Psoas muscle (tissue), 8 donors: ENCODE data around the gene SLC2A8. TPM values are rescaled to one million over a fixed set of nuclear protein-coding genes. Genes with fewer than 3 reads are reported as not detected.

Experiments
- ATAC-seq, 4 donors: fragments of 200-7000 bp; cut with Tn5 transposase; one replicate each; pipeline ENCODE4 v1.9.1; 2020; ENCODE audit warnings: moderate library complexity in 3 of 4, mild to moderate bottlenecking in 2 of 4
- DNase-seq, 2 donors: peaks; one replicate each; pipeline ENCODE4 v3.0.0-alpha.2; 2020
- H3K27ac ChIP-seq: fragments of 200-600 bp; one replicate; pipeline ENCODE4 v1.8.0; 2022
- H3K27me3 ChIP-seq, 3 donors: fragments of 200-600 bp in 1 of 3; one replicate each; pipeline versions ENCODE4 v1.6.1 to v1.8.0; 2013 to 2022; ENCODE audit warnings: low read length in 2 of 3, mild to moderate bottlenecking in 2 of 3, moderate library complexity in 1 of 3; ENCODE audit not compliant: insufficient read depth in 3 of 3
- H3K36me3 ChIP-seq, 2 donors: fragments of 200-600 bp in 1 of 2; one replicate each; pipeline versions ENCODE4 v1.6.1 to v1.8.0; 2013 to 2022; ENCODE audit warnings: low read depth in 1 of 2, mild to moderate bottlenecking in 1 of 2, moderate library complexity in 1 of 2; ENCODE audit not compliant: insufficient read depth in 1 of 2
- H3K4me1 ChIP-seq: fragments of 200-600 bp; one replicate; pipeline ENCODE4 v1.8.0; 2022
- H3K4me3 ChIP-seq: fragments of 200-600 bp; one replicate; pipeline ENCODE4 v1.8.0; 2022; ENCODE audit warnings: mild to moderate bottlenecking
- H3K9me3 ChIP-seq: fragments of 200-600 bp; one replicate; pipeline ENCODE4 v1.8.0; 2022
- WGBS, 3 donors: extraction: QIAGEN DNeasy Blood & Tissue Kit; methylation state at CpG; one replicate each; pipeline versions ENCODE4 v1.1.6 to v1.1.7; 2013; 5-methylcytosine and 5-hydroxymethylcytosine counted together
- intact Hi-C, 2 donors: fragments of 100-400 bp; cut with DNase I; formaldehyde crosslinking; loops; one replicate each; pipeline versions ENCODE4 v1.11.0 to v1.14.2; 2022
- polyA plus RNA-seq, 3 donors: library from polyadenylated mRNA; stranded (reverse); fragments of 200-250 nt; gene quantifications; one replicate each; pipeline ENCODE4 v1.2.3, GENCODE V29; 2013
- total RNA-seq, 4 donors: library from RNA; stranded (reverse); fragmentation: NEBNext Ultra II Directional in 2 of 4; extraction: Animal tissue kit (Norgen Biotek cat#: 25700) in 2 of 4; gene quantifications; one replicate each; pipeline versions ENCODE4 v1.2.1 to v1.2.4, GENCODE V29; 2021 to 2023
- TF ChIP-seq, protein P1 (sequence below): fragments of 200-600 bp; IDR thresholded peaks from one replicate; pipeline ENCODE4 v1.8.0; 2022; ENCODE audit warnings: antibody characterized with exemption
- donor health status: healthy with polysubstance abuse.
- donor health status: DM: no; HTN: no; CAD: no; lungs with moderate emphysema.
- donor health status: Bipolar disorder and iron deficiency.
- donor health status: healthy.
- donor health status: DM: yes; HTN: yes; CAD: no.
- donor health status: DM: no; HTN: no; CAD: no.
- donor health status: DM: no; HTN: no; CAD: no.
- donor health status: DM: yes; HTN: yes; CAD: no.

The SLC2A8 gene
- total and polyA plus RNA-seq, 7 donors, result 13.2 to 20.3 (median 16.3) TPM

DNA sequence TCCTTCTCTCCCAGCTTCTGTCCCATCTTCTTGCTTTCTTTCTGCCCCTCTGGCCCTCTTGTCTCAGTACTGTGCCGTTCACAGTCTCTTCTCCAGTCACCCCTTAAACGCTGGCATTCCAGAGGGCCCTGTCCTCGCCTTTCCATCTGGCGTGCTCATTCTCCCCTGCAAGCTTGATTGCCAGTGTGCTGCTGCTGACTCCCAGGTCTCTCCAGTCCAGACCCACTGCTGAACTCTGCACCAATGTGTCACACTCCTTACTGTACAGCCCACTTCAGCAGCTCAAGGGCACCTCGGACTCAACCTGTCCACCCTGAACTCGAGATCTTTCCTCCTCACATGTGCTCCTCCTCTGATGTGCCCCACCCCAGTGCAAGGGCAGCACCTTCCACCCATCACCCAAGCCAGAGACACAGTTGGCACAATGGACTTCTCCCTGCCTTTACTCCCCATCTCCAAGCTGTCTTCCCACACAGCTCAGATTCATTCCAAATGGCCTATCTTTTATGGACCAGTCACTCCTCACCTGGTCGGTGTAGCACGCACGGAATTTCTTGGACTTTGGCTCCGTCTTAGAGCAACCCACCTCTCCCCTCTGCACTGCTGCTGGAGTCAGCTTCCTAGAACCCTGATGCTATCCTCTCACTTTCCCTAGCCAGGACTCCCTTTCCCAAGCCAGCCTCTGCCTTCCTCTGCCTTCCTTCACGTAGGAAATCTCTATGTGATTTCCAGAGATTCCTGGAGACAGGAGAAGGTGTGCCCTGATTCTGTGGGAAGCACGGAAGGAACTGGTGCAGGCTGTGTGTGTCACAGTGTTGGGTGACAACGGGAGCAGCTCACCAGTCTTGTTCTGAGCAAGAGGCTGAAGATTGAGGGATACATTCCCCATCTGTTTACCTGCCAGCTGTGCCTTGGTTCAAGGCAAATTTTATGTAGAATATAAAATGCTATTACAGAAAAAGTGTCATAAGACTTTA is 26.0 kb upstream of the SLC2A8 start:
- Histone ChIP-seq H3K9me3 (no peaks in the 10 kb centered on the region), H3K4me3 (no peak overlapping the region), H3K27me3 (no peaks in the 10 kb centered on the region), H3K27ac (no peak overlapping the region), H3K4me1 (no peaks in the 10 kb centered on the region), H3K36me3 (no peaks in the 10 kb centered on the region)
- ATAC-seq (no peak), DNase-seq (no peak)
- TF ChIP-seq, protein P1, sequence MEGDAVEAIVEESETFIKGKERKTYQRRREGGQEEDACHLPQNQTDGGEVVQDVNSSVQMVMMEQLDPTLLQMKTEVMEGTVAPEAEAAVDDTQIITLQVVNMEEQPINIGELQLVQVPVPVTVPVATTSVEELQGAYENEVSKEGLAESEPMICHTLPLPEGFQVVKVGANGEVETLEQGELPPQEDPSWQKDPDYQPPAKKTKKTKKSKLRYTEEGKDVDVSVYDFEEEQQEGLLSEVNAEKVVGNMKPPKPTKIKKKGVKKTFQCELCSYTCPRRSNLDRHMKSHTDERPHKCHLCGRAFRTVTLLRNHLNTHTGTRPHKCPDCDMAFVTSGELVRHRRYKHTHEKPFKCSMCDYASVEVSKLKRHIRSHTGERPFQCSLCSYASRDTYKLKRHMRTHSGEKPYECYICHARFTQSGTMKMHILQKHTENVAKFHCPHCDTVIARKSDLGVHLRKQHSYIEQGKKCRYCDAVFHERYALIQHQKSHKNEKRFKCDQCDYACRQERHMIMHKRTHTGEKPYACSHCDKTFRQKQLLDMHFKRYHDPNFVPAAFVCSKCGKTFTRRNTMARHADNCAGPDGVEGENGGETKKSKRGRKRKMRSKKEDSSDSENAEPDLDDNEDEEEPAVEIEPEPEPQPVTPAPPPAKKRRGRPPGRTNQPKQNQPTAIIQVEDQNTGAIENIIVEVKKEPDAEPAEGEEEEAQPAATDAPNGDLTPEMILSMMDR, result no peak
- intact Hi-C loops, result no loop called here
- WGBS, 3 donors, result 79 to 84% (median 83%) methylated on average over 13 of the region's 13 CpGs

DNA sequence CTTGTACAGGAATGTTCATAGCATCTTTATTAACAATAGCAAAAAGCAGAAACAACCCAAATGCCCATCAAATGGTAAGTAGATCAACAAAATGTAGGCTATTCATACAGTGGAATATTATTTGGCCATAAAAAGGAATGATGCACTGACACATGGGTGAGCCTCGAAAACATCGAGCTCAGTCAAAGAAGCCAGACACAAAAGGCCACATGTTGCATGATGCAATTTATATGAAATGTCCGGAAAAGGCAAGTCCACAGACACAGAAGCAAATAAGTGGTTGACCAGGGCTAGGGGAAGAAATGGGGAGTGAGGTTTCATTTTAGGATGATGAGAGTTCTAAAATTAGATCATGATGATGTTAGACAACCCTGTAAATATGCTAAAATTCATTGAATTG is 16.5 kb upstream of the SLC2A8 start:
- H3K4me1 ChIP-seq, result no peaks in the 10 kb centered on the region

DNA sequence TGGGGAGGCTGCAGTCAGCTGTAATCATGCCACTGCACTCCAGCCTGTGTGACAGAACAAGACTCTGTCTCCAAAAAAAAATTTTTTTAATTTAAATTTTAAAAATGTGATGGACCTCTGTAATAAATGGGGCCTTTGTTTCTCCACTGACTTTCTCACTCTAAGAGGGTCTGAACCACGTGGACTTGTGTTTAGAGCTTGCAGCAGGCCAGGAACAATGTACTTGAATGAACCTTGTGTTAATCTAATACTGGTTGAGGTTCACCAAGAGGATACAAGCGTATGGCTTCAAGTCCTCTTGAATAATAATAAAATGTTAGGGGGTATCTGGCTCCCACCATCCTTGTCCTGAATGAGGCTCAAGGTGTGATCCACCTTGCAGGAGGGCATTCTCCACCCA is 14.4 kb upstream of the SLC2A8 start:
- Histone ChIP-seq H3K4me1 (no peaks in the 10 kb centered on the region), H3K36me3 (no peaks in the 10 kb centered on the region), H3K27me3 (no peaks in the 10 kb centered on the region), H3K4me3 (no peak overlapping the region), H3K9me3 (no peaks in the 10 kb centered on the region), H3K27ac (no peak overlapping the region)
- no peak for ATAC-seq
- 75 to 86% (median 79%) methylated on average over 2 of the region's 2 CpGs for WGBS, 3 donors
- TF ChIP-seq, protein P1, result no peak
- intact Hi-C loops, result no loop called here
- DNase-seq, result no peak

More for the DNA sequence above, 16.5 kb upstream of the SLC2A8 start:
- no peak overlapping the region for H3K27ac ChIP-seq
- intact Hi-C loops, result no loop called here
- H3K4me3 ChIP-seq, result no peak overlapping the region
- TF ChIP-seq, protein P1, result no peak
- ATAC-seq (no peak), DNase-seq (no peak)
- H3K9me3 ChIP-seq, result no peaks in the 10 kb centered on the region
- H3K27me3 ChIP-seq, result no peaks in the 10 kb centered on the region
- WGBS, 3 donors, result 92 to 96% (median 95%) methylated on average over 3 of the region's 3 CpGs
- no peaks in the 10 kb centered on the region for H3K36me3 ChIP-seq

DNA sequence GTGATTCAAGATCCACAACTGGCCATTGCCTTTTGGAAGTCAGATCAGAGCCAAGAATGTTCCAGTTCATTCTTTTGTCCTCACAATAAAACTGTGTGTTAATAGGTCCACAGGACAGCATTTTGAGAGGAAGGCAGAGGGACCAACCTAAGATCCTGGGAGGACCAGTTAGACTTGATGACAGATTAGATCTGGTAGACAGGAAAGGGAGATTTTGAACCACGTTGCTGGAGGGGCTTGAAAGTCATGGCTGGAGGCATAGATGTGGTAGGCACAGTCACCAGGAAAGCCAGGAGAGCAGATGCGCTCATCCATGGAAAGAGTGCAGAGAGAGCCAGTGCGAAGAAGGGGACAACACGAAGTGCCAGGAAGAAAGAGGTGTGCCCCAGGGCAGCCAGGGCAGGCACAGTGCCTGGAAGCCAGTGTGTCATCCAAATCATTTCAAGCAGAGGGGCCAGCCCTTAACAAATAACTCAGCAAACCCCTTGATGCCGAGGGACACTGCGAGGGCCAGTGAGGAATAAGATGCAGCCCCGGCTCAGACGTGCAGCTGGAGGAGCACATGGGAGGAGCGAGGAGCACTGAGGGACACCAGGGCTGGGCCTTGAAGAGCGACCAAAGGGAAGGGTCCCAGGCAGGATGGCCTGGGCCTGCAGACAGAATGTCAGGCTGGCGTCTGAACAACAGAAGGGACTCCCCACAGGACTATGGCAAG is 12.8 kb upstream of the SLC2A8 start:
- Histone ChIP-seq H3K4me3 (no peak overlapping the region), H3K27me3 (no peaks in the 10 kb centered on the region), H3K9me3 (no peaks in the 10 kb centered on the region), H3K27ac (no peak overlapping the region), H3K4me1 (no peaks in the 10 kb centered on the region), H3K36me3 (peaks cover 0 to 4% of the 10 kb centered on the region in 2 donors)
- intact Hi-C loops, result no loop called here
- WGBS, 3 donors, result 81 to 88% (median 83%) methylated on average over 11 of the region's 11 CpGs
- TF ChIP-seq, protein P1, result no peak
- DNase-seq, result no peak
- ATAC-seq, result no peak
